ENCODE results near the gene TIPRL.
"Not testable (repeated sequence)": the region's sequence is repeated elsewhere in the genome, so short reads cannot be mapped to it uniquely, and the experiment has no call there.

The TIPRL gene

DNA sequence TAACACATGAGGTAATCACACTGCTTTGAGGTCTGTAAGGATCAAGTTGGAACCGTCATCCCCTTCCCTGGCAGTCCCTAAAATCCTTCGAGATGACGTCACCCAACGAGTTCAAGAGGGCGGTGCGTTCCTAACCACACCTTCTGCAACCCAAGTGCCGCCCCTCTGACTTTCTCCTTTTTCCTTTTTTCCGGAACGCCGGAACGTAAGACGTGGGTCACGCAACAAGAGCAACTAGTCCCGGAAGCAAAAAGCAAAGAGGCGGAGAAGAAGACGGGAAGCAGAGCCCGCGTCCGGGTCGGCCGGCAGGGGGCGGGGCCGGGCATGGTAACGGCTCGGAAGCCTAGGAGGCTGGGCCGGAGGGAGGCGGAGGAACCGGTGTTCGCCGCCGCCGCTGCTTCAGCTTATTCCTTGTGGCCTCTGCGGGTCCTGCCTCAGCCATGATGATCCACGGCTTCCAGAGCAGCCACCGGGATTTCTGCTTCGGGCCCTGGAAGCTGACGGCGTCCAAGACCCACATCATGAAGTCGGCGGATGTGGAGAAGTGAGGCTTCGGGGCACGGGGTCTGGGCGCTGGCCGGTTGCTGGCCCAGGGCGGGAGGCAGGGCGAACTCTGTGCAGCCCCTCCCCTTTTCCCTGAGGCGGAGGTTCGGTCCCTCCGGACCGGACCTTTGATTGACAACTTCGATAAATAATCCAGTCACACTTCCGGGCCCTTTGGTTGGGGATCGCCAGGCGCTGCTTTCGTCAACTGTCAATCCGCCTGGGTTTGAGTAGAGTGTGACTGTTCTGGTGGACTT, at the start of gene TIPRL:
TIPRL (plus strand) TSS at position 325 of the 800 bp plus-strand sequence; CDS start at position 441, 116 bp downstream.
- FAIRE-seq, result peak; percentile 99

DNA sequence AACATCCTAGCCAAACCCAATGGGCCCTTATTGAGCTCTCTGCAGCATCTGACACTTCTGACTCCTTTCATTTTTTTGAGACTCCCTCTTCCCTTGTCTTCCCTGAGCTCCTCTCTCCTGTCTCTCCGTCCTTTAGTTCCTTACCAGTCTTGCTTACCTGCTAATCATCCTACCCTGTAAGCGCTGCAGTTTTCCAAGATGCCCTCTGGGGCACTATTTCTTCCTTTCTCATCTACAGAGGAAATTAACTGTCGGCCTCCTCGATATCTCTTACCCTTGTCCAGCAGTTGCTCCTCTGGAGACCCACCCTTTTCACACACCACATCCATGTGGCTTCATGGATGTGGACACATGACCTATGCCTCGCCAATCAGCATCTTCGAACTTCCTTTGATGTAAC, 48.8 kb upstream of the TIPRL start:
- FAIRE-seq, result no peak

DNA sequence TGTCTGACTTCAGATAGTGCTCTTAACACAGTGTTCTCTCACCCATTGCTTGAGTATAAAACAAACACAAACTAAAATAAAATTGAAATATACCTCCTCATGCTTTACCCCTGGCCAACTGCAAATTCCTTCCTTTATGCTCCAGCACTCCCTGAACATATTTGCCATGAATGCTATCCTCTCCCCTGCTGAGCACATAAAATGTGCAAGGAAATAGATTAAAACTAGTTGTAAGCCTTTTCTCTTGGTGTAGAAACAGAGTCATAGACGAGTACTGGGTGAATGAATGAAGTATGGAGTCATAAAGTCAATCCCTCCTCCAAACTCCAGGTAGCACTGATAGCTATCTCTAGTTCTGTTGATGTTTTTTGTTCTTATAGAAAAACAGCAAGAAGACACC, 44.6 kb upstream of the TIPRL start:
- FAIRE-seq, result no peak

DNA sequence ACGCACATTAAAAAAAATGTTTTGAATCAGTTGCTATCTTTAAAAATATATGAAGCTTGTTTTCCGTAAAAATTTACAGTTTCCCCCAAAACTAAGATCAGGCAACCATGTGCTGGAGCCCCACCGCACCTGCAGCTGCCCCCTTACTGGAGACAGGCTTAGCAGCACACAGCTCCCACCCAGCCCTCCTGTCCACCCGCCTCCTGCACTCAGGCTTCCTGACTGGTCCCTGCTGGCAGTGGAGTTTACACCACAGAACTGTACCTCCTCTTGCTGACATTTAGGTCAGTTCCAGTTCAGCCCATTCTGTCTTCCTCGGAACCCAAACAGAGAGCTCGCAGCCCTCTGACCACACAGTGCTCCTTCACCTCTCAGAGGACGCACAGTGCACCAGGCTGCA, 44.1 kb upstream of the TIPRL start:
- FAIRE-seq, result no peak

DNA sequence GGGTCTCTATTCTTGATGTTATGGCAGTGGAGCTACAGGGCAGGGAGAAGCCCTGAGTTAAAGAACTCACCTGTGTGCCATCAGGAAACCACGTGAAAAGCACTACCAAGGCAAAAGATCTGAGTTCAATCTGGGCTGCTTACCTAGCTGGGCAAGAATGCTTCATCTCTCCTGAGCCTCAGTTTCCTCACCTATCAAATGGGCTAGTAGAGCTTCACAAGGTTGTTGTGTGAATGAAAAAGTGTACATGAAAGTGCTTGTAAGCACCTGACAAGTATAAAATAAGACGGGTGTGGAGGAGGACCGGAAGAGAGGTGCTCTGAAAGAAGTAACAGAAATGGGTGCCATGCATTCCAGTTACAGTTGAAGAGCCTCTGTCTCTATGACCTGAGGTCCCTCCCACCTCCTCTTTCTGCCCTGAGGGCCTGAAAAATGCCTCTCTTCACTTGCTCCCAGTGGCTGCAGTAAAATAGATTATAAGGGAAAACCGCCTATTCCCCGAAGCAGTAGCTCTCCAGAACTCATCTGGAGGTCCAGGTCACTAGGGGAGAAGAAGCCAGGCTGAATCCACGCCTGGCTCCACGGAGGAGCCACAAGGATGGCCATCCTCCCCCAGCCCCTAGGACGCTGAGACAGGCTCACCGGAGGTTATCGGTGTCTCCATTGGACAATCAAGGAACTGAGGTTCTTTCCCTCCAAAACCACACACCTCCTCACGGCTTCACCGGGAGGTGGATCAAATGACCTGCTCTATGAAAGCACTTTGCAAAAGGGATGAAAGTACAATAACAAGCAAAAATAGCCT, 43.4 kb upstream of the TIPRL start:
- no peak for FAIRE-seq

DNA sequence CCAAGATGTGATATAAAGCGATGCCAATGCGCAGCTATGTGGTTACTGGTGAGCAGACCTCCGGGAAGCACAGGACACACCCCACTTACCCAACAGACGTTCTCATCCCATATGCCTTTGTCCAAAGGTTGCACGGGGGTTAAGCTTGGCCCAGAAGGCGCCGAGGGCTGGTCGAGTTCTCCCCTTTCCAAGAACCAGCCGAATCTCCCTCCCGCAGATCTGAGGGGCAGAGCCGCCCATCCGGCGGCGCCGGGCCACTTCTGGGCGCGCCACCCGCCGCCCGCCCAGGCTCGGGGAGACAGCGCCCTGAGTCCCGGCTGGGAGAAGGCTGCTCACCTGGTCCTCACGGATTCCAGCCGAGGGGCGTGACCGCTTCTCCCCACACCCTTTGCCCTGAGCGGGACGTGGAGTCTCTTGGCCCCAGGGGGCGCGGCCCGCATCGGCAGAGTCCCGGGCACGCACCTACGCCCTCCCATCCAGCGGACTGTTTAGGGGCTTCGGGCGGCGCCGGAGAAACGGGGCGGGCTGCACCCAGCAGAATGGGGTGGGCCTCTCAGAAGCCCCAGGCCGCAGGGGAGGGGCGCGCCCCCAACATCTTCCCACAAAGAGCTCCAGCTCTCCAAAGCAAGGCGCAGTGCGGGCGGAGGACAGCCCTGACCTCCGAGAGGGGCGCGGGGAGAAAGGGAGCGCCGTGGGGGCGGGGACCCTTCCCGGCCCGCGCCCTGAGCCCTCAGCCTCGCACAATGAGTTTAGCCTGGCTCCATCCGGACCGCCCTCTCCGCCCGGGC, 42.6 kb upstream of the TIPRL start:
- FAIRE-seq, result no peak

DNA sequence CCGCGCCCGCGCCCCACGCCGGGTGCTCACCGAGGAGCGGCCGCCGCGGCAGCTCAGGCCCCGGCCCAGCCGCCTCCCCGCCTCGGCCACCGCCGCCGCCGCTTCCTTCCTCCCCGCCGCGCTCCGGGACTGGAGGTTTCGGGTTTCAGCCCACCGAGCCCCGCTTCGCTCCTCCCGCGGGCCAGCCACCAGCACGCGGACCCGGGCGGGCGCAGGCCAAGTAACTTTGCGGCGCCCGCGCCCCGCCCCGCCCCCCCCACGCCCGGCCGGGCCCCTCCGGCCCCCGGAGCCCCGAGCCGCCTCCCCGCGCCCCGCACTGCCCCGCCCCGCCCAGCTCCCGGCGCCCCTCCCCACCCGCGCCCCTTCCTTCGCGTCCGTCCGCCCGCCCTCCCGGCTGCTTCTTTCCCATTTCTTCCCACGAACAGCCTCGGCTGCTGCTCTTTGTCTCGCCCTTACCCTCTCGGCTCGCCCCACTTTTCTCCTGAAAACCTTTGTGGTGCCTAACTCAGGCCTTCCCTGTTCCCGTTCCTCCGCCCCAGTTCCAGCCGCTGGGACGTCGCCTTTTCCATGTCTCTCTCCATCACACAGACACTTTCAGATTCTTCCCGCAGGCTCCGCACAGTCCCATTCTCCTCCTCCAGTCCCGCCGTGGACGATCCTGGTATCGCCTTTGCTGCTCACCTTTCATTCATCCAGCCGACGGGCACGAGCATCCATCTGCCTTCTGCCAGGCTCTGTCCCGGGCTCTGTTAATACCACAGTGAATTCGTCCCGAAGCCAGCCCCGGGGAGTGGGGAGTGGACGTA, 41.9 kb upstream of the TIPRL start, which contains the start of gene GPR161:
GPR161 (minus strand) TSS at position 222 of the 806 bp plus-strand sequence. CDS start 32,080 bp downstream, outside the sequence.
- FAIRE-seq, result no peak

DNA sequence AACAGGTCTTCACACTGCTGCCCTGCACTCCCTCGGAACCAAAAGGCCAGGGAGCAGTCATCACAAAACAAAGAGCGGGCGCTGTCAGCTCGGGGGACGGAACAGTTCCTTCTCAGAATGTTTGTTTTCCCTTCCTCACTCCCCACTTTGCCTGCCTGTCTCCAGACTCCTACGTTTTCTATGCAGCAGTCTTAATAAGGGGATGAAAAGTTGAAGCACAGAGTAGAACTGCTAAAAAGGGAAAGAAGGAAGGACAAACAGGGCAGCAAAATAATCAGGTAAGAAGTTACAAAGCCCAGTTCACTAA, 41.3 kb upstream of the TIPRL start:
- no peak for FAIRE-seq

DNA sequence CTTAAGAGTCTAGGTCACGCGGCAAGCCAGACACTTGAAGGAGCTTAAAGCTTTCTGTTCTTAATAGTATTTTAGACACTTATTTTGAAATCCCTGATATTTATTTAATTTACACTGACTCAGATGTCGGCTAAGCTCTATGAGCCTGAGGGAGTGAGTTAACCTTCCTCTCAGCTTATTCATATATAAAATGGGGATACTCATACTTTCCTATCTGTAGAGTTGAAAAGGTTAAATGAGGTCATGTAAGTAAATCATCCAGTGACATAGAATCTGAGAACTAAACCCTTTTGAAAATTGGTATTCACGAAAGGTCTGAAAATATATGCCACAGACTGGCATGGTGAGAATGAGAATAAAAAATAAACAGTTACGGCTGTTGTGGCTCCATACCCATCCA, 40.6 kb upstream of the TIPRL start:
- FAIRE-seq, result no peak

DNA sequence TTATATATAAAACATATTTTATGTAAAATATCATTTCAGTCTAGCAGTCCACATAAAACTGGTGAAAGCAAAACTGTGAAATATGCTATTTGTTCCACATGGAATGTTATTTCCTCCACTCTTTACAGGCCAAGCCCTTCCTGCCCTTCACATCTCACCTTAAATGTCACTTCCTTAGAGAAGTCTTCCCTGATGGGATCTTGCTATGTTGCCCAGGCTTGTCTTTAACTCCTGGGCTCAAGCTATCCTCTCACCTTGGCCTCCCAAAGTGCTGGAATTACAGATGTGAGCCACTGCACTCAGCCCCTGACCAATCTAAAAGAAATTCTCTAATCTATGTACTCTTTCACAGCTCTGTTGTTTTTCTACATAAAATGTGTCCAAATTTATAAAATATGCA, 39.7 kb upstream of the TIPRL start:
- FAIRE-seq, result no peak

DNA sequence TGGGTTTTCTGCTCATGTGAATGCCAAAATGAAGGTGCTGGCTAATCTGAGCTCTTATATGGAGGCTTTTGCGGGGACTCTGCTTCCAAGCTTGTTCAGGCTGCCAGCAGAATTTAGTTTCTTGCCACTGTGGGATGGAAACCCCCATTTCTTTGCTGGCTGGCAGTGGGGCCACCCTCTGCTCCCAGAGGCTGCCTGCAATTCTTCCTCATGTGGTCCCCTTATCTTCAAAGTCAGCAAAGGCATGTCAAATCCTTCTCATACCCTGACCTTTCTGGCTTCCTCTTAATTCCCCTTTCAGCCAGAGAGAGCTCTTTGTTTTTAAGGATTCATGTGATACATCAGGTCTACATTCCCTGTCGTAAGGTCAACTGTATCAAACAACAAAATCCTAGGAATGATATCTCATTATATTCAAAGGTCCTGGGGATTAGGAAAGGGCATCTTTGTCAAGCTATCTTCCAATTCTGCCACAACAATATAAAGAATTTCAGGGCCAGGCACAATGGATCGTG, 36.8 kb upstream of the TIPRL start:
- no peak for FAIRE-seq

DNA sequence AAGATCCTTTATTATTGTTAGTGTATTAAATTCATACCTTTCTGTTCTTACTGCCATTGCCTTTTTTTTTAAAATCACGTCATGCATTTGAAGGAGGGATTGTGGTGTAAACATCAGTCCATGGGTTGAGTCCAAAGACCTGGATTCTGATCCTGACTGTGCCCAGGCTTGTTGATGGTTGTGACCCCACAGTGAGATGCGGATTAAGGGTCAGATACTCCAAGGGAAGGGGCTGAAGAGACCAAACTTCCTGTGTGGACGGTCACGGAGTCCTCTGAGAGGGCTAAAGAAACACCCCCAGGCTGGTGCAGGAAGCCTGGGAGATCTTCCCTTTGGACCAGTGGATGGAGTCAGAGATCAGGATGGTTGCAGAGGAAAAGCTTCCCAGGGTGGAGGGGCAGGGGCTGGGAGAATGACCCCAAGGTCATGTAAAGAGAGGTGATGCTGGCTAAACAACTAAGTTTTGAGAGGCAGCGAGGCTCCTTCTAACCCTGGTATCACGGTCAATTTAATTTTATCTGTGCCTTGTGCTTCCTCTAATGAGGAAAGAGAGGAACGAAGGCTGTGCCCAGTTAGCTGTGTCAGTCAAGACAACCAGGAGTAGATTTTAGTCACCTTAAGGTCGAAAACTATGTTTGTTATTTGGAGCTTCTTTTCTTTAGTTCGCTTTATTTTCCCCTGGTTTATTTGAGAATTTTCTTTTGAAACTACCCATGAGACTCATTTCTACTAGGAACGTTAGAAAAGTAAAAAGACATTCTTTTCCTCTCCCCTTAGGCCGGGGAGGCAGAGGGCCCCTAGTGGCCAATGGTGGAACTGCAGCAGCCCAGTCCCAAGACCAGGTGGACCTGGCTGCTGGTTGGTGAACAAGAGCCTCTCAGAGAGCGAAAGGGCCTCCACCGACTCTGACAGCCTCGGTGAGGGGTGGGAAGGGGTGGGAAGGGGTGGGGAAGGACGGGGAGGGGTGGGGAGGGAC, 33.3 kb upstream of the TIPRL start:
- FAIRE-seq, result peak; percentile 92

DNA sequence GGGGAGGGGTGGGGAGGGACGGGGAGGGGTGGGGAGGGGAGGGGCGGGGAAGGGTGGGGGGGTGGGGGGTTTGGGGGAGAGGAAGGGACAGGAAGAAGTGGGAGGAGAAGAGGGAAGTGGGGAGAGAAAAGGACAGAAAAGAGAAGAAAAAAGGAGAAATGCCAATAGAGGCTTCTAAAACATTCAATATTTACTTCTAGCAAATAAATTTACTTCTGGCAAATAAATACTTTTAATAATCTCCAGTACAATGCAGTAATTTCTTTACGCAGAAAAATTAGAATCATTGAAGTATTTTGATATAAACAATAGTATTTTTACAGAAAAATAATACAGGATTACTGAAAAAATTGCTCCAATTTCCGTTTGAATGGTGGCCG, 32.6 kb upstream of the TIPRL start:
- FAIRE-seq, result no peak

DNA sequence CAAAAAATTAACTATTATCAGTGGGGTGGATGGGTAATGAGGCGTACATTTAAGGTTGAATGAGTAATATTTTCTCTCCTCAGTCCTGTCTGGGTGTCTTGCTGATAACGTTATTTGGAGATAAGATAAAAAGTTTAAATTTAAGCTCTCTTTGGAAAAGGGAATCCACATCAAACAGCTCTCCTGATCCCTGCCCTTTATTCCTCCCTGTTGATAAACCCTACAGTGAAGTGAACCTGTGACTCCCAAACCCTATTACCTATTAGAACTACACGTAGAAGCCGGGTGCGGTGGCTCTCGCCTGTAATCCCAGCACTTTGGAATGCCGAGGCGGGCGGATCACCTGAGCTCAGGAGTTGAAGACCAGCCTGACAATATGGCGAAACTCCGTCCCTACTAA, 32.1 kb upstream of the TIPRL start:
- no peak for FAIRE-seq

DNA sequence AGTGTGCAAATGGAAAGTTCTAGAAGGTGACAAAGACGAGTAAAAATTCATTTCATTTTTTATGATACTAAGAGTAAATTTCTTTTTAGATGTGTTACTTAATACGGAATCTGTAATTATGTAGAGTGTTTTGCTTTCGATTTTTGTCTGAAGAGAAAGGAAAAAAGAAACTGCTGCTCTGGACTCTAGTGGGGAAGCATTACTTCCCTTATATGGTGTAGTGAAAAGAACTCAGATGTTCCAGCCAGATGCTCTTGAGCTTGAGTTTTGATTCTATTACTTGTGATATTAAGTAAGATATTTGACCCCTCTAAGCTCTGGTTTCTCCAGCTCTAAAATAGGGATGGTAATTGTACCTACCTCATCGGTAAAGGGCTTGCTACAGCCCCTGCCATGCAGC, 29.8 kb upstream of the TIPRL start:
- FAIRE-seq, result no peak

DNA sequence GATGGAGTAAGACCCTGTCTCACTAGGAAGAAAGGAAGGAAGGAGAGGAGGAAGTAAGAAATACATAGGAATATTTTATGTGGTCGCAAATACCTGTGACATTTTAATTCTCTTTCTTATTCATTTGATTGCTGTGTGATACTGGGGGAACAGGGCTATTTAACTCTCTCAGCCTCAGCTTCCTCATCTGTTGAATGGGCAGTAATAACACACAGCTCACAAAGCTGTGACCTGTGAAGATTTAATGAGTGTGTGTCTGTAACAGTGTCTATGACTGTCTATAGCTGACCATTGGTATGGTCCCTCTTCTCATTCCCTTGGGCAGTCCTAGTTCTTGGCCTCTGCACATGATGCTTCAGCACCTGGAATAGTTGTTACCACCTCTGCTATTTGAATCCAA, 28.5 kb upstream of the TIPRL start:
- FAIRE-seq, result no peak

DNA sequence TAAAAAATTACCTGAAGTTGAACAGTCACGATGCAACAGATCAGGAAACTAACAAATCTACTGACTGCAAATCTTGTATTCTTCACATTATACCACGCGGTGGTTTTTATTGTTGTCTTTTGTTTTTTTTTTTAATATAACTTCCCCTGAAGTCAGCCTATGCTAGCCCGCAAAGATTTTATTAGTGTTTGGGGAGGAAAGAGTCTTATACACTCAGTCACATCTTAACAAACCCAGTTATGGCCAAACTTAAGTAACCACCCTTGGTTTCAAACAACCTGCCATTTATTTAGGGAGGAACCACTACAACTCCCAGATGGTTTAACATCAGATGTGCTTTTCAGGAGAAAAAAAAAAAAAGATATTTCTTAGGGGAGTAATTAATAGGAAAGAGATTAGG, 26.8 kb upstream of the TIPRL start:
- FAIRE-seq, result no peak

DNA sequence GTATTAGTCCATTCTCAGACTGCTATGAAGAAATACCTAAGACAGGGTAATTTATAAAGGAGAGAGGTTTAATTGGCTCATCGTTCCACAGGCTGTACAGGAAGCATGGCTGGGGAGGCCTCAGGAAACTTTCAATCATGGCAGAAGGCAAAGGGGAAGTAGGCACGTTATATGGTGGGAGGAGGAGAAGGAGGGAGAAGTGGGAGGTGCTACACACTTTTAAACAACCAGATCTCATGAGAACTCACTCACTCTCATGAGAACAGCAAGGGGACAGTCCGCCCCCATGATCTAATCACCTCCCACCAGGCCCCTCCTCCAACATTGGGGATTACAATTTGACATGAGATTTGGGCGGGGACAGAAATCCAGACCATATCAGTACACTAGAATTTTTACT, 24.1 kb upstream of the TIPRL start:
- FAIRE-seq, result not testable (repeated sequence)

DNA sequence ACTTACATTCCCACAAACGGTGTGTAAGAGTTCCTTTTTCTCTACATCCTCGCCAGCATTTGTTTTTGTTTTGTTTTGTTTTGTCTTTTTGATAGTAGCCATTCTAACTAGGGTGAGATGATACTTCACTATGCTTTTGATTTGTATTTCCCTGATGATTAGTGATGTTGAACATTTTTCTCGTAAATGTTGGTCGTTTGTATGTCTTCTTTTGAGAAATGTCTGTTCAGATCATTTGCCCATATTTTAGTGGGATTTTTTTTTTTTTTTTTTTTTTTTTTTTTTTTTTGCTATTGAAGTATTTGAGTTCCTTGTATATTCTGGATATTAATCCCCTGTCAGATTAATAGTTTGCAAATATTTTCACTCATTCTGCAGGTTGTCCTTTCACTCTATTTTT, 22.9 kb upstream of the TIPRL start:
- FAIRE-seq, result no peak

DNA sequence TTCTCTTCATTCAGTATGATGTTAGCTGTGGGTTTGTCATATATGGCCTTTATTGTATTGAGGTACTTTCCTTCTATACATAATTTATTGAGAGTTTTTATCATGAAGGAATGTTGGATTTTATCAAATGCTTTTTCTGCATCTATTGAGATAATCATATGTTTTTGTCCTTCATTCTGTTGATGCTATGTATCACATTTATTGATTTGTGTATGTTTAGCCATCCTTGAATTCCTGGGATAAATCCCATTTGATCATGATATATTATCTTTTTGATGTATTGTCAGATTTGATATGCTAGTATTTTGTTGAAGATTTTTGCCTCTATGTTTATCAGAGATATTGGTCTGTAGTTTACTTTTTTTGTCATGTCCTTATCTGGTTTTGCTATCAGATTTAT, 21.1 kb upstream of the TIPRL start:
- FAIRE-seq, result no peak

DNA sequence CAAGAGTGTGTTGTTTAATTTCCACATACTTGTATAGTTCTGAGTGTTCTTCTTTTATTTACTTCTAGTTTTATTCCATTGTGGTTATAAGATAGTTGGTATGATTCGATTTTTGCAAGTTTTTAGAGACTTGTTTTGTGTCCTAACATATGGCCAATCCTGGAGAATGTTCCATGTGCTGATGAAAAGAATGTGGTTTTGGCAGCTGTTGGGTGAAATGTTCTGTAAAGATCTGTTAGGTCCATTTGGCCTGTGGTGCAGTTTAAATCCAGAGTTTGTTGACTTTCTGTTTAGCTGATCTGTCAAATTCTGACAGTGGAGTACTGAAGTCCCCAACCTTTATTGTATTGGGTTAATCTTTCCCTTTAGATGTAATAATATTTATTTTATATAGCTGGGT, 19.5 kb upstream of the TIPRL start:
- FAIRE-seq, result no peak
